GM12878 (cell line): ENCODE measurements around the gene RBPJ. TPM values are rescaled to one million over a fixed set of nuclear protein-coding genes. Genes with fewer than 3 reads are reported as not detected.

Experiments used
- ATAC-seq: fragments of 200-7000 bp; cut with Tn5 transposase; 3 replicates; pipeline ENCODE4 v1.9.1; 2020; ENCODE audit warnings: mild to moderate bottlenecking, moderate library complexity
- BruUV-seq: library from RNA; stranded (reverse); fragments of 400-500 nt; replicated peaks from 2 replicates; lab custom pipeline; 2021; lab: Mats Ljungman, UMichigan
- CTCF ChIA-PET: fragments of 300-600 bp; sonication (Branson Sonifier 250); formaldehyde crosslinking; extraction: SDS; loops from one replicate; lab custom pipeline; 2021; ENCODE audit warnings: inconsistent platforms; lab: Yijun Ruan, JAX
- POLR2A ChIA-PET: fragments of 350-600 bp; formaldehyde crosslinking; extraction: SDS; loops from one replicate; lab custom pipeline; 2021; ENCODE audit warnings: inconsistent platforms; lab: Charles Lee
- RAD21 ChIA-PET: fragments of 300-600 bp; sonication (Branson Sonifier 250); formaldehyde crosslinking; loops from one replicate; lab custom pipeline; 2023; ENCODE audit warnings: antibody characterized with exemption; ENCODE audit not compliant: unreplicated experiment; lab: Charles Lee
- SMC1A ChIA-PET: fragments of 300-600 bp; sonication (Branson Sonifier 250); formaldehyde crosslinking; loops from one replicate; lab custom pipeline; 2023; ENCODE audit not compliant: unreplicated experiment, uncharacterized antibody; lab: Charles Lee
- DNase-seq: peaks from one replicate; pipeline ENCODE4 v3.0.0-alpha.2; 2011; ENCODE audit warnings: low read depth, low spot score
- FAIRE-seq: peaks from 3 replicates; lab custom pipeline; 2011; peaks lifted over from hg19 to GRCh38; lab: Jason Lieb, UNC
- H2AFZ ChIP-seq: 2 replicates; pipeline ENCODE4 v1.6.0; 2011; ENCODE audit warnings: low read depth, low read length, control low read depth; ENCODE audit not compliant: control insufficient read depth
- H3K27ac ChIP-seq: 2 replicates; pipeline ENCODE4 v1.5.1; 2011; ENCODE audit warnings: control low read depth; ENCODE audit not compliant: control insufficient read depth, insufficient read depth
- H3K27me3 ChIP-seq, 2 experiments: replicated peaks in 1 of 2; 2 replicates each; pipeline versions ENCODE4 v1.6.0 to v1.6.1; 2011; ENCODE audit warnings: low read length in 1 of 2; ENCODE audit not compliant: control insufficient read depth in 2 of 2, insufficient read depth in 2 of 2
- H3K36me3 ChIP-seq, 2 experiments: 2 replicates each; pipeline ENCODE4 v1.5.1; 2011; ENCODE audit warnings: low read length in 1 of 2; ENCODE audit not compliant: control insufficient read depth in 2 of 2, insufficient read depth in 2 of 2
- H3K4me1 ChIP-seq: 2 replicates; pipeline ENCODE4 v1.6.1; 2011; ENCODE audit warnings: mild to moderate bottlenecking, low read length, moderate library complexity, mixed read lengths; ENCODE audit not compliant: control insufficient read depth, insufficient read depth
- H3K4me2 ChIP-seq: 2 replicates; pipeline ENCODE4 v1.6.0; 2011; ENCODE audit warnings: control low read depth; ENCODE audit not compliant: control insufficient read depth, insufficient read depth
- H3K4me3 ChIP-seq: fragments of 200-600 bp; sonication (generic); 2 replicates; pipeline ENCODE4 v1.5.1; 2016
- H3K79me2 ChIP-seq: 2 replicates; pipeline ENCODE4 v1.6.0; 2011; ENCODE audit warnings: low read length; ENCODE audit not compliant: control insufficient read depth, insufficient read depth
- H3K9ac ChIP-seq: 2 replicates; pipeline ENCODE4 v1.8.0; 2011; ENCODE audit warnings: low read length, control low read depth, mixed read lengths; ENCODE audit not compliant: control insufficient read depth, insufficient read depth
- H3K9me3 ChIP-seq: replicated peaks from 3 replicates; pipeline ENCODE4 v1.5.1; 2011; ENCODE audit warnings: mild to moderate bottlenecking, low read length; ENCODE audit not compliant: control insufficient read depth, insufficient read depth
- H4K20me1 ChIP-seq: 2 replicates; pipeline ENCODE4 v1.6.0; 2011; ENCODE audit not compliant: control insufficient read depth, insufficient read depth
- ATF7 ChIP-seq: fragments of 450-650 bp; IDR thresholded peaks from 2 replicates; pipeline ENCODE4 v1.6.1; 2016; ENCODE audit warnings: low read depth, mild to moderate bottlenecking
- CHD4 ChIP-seq: fragments of 200-600 bp; sonication (generic); IDR thresholded peaks from 2 replicates; pipeline ENCODE4 v1.6.1; 2016; ENCODE audit warnings: mild to moderate bottlenecking
- GATAD2B ChIP-seq: fragments of 450-650 bp; conservative IDR thresholded peaks from 2 replicates; pipeline ENCODE4 v1.6.1; 2017; ENCODE audit warnings: low read depth, mild to moderate bottlenecking, moderate library complexity
- HDGF ChIP-seq: fragments of 450-650 bp; IDR thresholded peaks from 2 replicates; pipeline ENCODE4 v1.6.1; 2016; ENCODE audit warnings: antibody characterized with exemption
- IKZF2 ChIP-seq, 2 experiments: fragments of 450-650 bp; IDR thresholded peaks; 2 replicates each; pipeline ENCODE4 v1.6.1; 2017; ENCODE audit warnings: mild to moderate bottlenecking in 2 of 2, moderate library complexity in 2 of 2
- NFYA ChIP-seq: IDR thresholded peaks from 2 replicates; pipeline ENCODE4 v1.6.1; 2011; ENCODE audit warnings: low read depth, mild to moderate bottlenecking, low read length, improper control_type of control experiment, borderline replicate concordance
- PML ChIP-seq: IDR thresholded peaks from 2 replicates; pipeline ENCODE4 v1.6.1; 2012; ENCODE audit warnings: low read length, inconsistent platforms
- POLR2AphosphoS2 ChIP-seq: IDR thresholded peaks from 2 replicates; pipeline ENCODE4 v1.6.1; 2011; ENCODE audit warnings: low read depth, mild to moderate bottlenecking, low read length, improper control_type of control experiment, moderate library complexity
- SREBF1 ChIP-seq: IDR thresholded peaks from 2 replicates; pipeline ENCODE4 v1.6.1; 2012; ENCODE audit warnings: mild to moderate bottlenecking, low read length
- TAF1 ChIP-seq: IDR thresholded peaks from 2 replicates; pipeline ENCODE4 v1.6.1; 2011; ENCODE audit warnings: mild to moderate bottlenecking, low read depth, low read length, borderline replicate concordance
- WGBS: methylation state at CpG from one replicate; pipeline ENCODE4 v1.1.6; 2016; ENCODE audit warnings: low lambda C conversion rate; ENCODE audit not compliant: insufficient replicate concordance, insufficient coverage; ENCODE audit errors: missing lambda C conversion rate; 5-methylcytosine and 5-hydroxymethylcytosine counted together
- in situ Hi-C: fragments of 300-500 bp; cut with MboI; formaldehyde crosslinking; loops from 9 replicates; pipeline ENCODE4 v1.14.3; 2018; ENCODE audit warnings: mixed read lengths
- intact Hi-C: fragments of 100-400 bp; cut with micrococcal nuclease; formaldehyde crosslinking; loops from one replicate; pipeline ENCODE4 v1.14.2; 2022; ENCODE audit not compliant: unreplicated experiment
- polyA plus RNA-seq, 11 experiments: library from polyadenylated mRNA; depleted of rRNA in 4 of 11; unstranded in 6 of 11; stranded (reverse) in 5 of 11; fragments of >200 nt; fragmentation: Nextera tagmentation in 4 of 11; fragmentation: Illumina TruSeq in 1 of 11; extraction: Ambion mirVana in 4 of 11; extraction: Trizol in 1 of 11; gene quantifications; 1 replicate in 1 of 11; 2 replicates in 10 of 11; pipeline versions ENCODE4 v1.2.1 to v1.2.3, GENCODE V29; 2011 to 2016; ENCODE audit warnings: inconsistent platforms in 2 of 11, missing spikeins in 2 of 11, low read depth in 1 of 11
- total RNA-seq, 4 experiments: library from RNA; depleted of rRNA in 3 of 4; stranded (reverse); fragments of >200 nt in 3 of 4; fragmentation: Illumina TruSeq in 1 of 4; extraction: Trizol in 1 of 4; gene quantifications; 2 replicates each; pipeline versions ENCODE4 v1.2.1 to v1.2.3, GENCODE V29; 2013 to 2021
- TF ChIP-seq, protein P1 (sequence below): IDR thresholded peaks from 2 replicates; pipeline ENCODE4 v1.6.1; 2011; ENCODE audit warnings: low read depth, mild to moderate bottlenecking, low read length, moderate library complexity, borderline replicate concordance; ENCODE audit errors: extremely low read depth
- TF ChIP-seq, protein P2 (sequence below): IDR thresholded peaks from 2 replicates; pipeline ENCODE4 v1.6.1; 2011; ENCODE audit warnings: borderline replicate concordance, low read depth, mild to moderate bottlenecking, moderate library complexity, low read length; ENCODE audit not compliant: insufficient read depth, poor library complexity, severe bottlenecking
- TF ChIP-seq, protein P3 (sequence below): fragments of 450-650 bp; formaldehyde crosslinking; IDR thresholded peaks from 2 replicates; pipeline ENCODE4 v1.4.0; 2020; ENCODE audit warnings: mild to moderate bottlenecking, moderate library complexity
- TF ChIP-seq, protein P4 (sequence below): fragments of 450-650 bp; IDR thresholded peaks from 2 replicates; pipeline ENCODE4 v1.6.1; 2014; ENCODE audit warnings: mild to moderate bottlenecking
- TF ChIP-seq, protein P5 (sequence below): IDR thresholded peaks from 2 replicates; pipeline ENCODE4 v1.6.1; 2011; ENCODE audit warnings: low read depth, low read length, improper control_type of control experiment, borderline replicate concordance
- TF ChIP-seq, protein P6 (sequence below): fragments of 450-650 bp; IDR thresholded peaks from 2 replicates; pipeline ENCODE4 v1.6.1; 2017; ENCODE audit warnings: borderline replicate concordance

Gene RBPJ
- total and polyA plus RNA-seq, 10 of the 15 experiments (the other 5 are each of a cell fraction or from before 2014, with no cell fraction given) = 24.5 to 87.6 (median 41.6) TPM

DNA sequence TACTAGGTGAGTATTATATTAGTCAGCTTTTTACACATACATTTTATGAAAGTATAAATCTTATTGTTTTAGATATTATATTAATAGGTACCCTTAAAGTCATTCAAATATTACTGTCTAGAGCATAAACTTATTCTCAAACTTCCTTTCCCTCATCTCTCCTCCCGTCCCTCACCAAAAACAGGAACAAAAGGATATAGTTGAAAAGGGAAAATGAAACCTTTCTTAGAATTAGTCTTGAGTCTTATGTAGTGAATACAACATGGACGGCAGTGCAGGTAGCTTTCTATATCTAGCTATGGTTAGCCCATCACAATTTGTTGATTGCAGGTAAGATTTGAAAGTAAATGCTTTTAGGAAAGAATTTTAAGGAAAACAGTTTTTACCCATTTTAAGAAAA, 65.6 kb downstream of the RBPJ start:
- CTCF ChIA-PET = interaction anchor here (1.3 to 2.0 kb wide), 2 partner anchors 23 to 55 kb away, joined by 3 to 5 read pairs; no protein-coding TSS in a partner anchor
- BruUV-seq = no TSS peak
- SMC1A ChIA-PET = interaction anchor here (0.9 kb wide), 2 partner anchors 56 to 1888 kb away, joined by 3 read pairs; no protein-coding TSS in a partner anchor
- no peak overlapping the region for H2AFZ ChIP-seq
- RAD21 ChIA-PET = no interaction called here
- H4K20me1 ChIP-seq = no peaks in the 10 kb centered on the region
- in situ Hi-C loops (no loop called here), intact Hi-C loops (no loop called here)
- 3% methylated on average over 2 of the region's 2 CpGs for WGBS
- no peak for DNase-seq
- H3K27me3 ChIP-seq = no peaks in the 10 kb centered on the region
- no peak overlapping the region for H3K4me3 ChIP-seq
- FAIRE-seq = no peak
- peaks cover 0 to 10% of the 10 kb centered on the region in 2 experiments; a peak in 2 of 4 replicates for H3K36me3 ChIP-seq
- H3K27ac ChIP-seq = no peak overlapping the region
- H3K9ac ChIP-seq = no peak overlapping the region
- peaks cover 9% of the 10 kb centered on the region for H3K79me2 ChIP-seq
- no peaks in the 10 kb centered on the region; the same call in 1 of the 3 replicates for H3K9me3 ChIP-seq
- H3K4me2 ChIP-seq = no peak overlapping the region
- POLR2A ChIA-PET = no interaction called here
- no peak for ATAC-seq
- peaks cover 1% of the 10 kb centered on the region; the same call in 1 of the 2 replicates for H3K4me1 ChIP-seq
- TF ChIP-seq IKZF2 (IDR thresholded peaks at IDR 0.05) (no peak), TAF1 (no peak), GATAD2B (no peak), ATF7 (no peak), NFYA (no peak), CHD4 (no peak), SREBF1 (no peak), PML (no peak), HDGF (no peak), POLR2AphosphoS2 (no peak)
- TF ChIP-seq, protein P1, sequence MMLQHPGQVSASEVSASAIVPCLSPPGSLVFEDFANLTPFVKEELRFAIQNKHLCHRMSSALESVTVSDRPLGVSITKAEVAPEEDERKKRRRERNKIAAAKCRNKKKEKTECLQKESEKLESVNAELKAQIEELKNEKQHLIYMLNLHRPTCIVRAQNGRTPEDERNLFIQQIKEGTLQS = no peak
- TF ChIP-seq, protein P2, sequence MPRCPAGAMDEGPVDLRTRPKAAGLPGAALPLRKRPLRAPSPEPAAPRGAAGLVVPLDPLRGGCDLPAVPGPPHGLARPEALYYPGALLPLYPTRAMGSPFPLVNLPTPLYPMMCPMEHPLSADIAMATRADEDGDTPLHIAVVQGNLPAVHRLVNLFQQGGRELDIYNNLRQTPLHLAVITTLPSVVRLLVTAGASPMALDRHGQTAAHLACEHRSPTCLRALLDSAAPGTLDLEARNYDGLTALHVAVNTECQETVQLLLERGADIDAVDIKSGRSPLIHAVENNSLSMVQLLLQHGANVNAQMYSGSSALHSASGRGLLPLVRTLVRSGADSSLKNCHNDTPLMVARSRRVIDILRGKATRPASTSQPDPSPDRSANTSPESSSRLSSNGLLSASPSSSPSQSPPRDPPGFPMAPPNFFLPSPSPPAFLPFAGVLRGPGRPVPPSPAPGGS = no peak
- TF ChIP-seq, protein P3, sequence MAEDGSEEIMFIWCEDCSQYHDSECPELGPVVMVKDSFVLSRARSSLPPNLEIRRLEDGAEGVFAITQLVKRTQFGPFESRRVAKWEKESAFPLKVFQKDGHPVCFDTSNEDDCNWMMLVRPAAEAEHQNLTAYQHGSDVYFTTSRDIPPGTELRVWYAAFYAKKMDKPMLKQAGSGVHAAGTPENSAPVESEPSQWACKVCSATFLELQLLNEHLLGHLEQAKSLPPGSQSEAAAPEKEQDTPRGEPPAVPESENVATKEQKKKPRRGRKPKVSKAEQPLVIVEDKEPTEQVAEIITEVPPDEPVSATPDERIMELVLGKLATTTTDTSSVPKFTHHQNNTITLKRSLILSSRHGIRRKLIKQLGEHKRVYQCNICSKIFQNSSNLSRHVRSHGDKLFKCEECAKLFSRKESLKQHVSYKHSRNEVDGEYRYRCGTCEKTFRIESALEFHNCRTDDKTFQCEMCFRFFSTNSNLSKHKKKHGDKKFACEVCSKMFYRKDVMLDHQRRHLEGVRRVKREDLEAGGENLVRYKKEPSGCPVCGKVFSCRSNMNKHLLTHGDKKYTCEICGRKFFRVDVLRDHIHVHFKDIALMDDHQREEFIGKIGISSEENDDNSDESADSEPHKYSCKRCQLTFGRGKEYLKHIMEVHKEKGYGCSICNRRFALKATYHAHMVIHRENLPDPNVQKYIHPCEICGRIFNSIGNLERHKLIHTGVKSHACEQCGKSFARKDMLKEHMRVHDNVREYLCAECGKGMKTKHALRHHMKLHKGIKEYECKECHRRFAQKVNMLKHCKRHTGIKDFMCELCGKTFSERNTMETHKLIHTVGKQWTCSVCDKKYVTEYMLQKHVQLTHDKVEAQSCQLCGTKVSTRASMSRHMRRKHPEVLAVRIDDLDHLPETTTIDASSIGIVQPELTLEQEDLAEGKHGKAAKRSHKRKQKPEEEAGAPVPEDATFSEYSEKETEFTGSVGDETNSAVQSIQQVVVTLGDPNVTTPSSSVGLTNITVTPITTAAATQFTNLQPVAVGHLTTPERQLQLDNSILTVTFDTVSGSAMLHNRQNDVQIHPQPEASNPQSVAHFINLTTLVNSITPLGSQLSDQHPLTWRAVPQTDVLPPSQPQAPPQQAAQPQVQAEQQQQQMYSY (CRISPR knock-in tag) = no peak
- TF ChIP-seq, protein P4, sequence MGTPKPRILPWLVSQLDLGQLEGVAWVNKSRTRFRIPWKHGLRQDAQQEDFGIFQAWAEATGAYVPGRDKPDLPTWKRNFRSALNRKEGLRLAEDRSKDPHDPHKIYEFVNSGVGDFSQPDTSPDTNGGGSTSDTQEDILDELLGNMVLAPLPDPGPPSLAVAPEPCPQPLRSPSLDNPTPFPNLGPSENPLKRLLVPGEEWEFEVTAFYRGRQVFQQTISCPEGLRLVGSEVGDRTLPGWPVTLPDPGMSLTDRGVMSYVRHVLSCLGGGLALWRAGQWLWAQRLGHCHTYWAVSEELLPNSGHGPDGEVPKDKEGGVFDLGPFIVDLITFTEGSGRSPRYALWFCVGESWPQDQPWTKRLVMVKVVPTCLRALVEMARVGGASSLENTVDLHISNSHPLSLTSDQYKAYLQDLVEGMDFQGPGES = no peak
- TF ChIP-seq, protein P5, sequence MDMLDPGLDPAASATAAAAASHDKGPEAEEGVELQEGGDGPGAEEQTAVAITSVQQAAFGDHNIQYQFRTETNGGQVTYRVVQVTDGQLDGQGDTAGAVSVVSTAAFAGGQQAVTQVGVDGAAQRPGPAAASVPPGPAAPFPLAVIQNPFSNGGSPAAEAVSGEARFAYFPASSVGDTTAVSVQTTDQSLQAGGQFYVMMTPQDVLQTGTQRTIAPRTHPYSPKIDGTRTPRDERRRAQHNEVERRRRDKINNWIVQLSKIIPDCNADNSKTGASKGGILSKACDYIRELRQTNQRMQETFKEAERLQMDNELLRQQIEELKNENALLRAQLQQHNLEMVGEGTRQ = no peak
- TF ChIP-seq, protein P6, sequence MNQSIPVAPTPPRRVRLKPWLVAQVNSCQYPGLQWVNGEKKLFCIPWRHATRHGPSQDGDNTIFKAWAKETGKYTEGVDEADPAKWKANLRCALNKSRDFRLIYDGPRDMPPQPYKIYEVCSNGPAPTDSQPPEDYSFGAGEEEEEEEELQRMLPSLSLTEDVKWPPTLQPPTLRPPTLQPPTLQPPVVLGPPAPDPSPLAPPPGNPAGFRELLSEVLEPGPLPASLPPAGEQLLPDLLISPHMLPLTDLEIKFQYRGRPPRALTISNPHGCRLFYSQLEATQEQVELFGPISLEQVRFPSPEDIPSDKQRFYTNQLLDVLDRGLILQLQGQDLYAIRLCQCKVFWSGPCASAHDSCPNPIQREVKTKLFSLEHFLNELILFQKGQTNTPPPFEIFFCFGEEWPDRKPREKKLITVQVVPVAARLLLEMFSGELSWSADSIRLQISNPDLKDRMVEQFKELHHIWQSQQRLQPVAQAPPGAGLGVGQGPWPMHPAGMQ = no peak
